ENCODE results near the gene PIP4P1.
A peak's percentile ranks its signal among the peaks of the same experiment; 100 is the strongest.

The PIP4P1 gene

DNA sequence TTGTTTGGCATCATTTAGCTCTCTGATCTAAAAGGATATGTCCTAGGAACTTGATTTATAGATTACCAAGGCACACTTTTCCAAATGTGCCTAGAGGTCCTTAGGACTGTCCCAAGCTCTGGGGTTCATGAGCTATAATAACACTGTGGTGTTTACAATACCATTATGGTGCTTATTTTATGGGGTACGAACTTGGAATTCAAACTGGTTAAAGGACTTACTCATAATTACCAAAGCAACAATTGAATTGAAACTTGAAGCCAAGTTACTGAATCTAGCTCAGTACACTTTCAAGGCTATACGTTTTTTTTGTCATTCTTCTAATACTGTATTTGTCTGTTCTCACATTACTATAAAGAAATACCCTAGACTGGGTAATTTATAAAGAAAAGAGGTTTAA lies 38.3 kb downstream of the PIP4P1 start:
- Histone ChIP-seq H3K4me3 (no peak overlapping the region), H3K36me3 (ENCODE audit: insufficient read depth, low read length) (no peaks in the 10 kb centered on the region), H3K27ac (no peak overlapping the region), H3K9ac (ENCODE audit: insufficient read length) (no peak overlapping the region), H3K9me3 (ENCODE audit: low read depth, low read length) (no peaks in the 10 kb centered on the region)
- TF ChIP-seq EZH2 (IDR thresholded peaks at IDR 0.05) (no peak), POLR2AphosphoS5 (IDR thresholded peaks at IDR 0.05; ENCODE audit: borderline replicate concordance, low read depth, low read length) (no peak), FOXP2 (optimal IDR thresholded peaks at IDR 0.05; ENCODE audit: control extremely low read depth, extremely low read length, insufficient read depth) (no peak)
- no peak for DNase-seq (ENCODE audit: low read depth, low spot score)

DNA sequence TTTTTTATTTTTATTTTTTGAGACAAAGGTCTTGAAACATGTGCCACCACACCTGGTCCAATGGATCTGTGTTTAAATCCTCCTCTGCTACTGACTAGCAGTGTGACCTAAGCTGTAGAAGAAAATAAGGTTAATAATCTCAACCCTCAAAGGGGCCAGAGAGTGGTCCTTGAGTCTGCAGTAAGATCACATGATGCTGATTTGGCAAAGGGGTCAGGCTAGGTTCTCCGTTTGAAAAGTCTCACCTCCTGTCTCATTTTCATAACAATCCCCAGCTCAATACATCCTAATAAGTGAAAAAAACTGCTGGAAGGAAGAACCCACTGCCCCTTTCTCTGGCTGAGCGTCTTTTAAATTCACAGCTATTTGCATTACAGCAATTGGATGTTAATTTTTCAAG lies 40.0 kb downstream of the PIP4P1 start:
- DNase-seq (ENCODE audit: low read depth, low spot score): no peak
- H3K9ac ChIP-seq (ENCODE audit: insufficient read length): no peak overlapping the region
- H3K4me3 ChIP-seq: no peak overlapping the region
- H3K9me3 ChIP-seq (ENCODE audit: low read depth, low read length): no peaks in the 10 kb centered on the region
- H3K36me3 ChIP-seq (ENCODE audit: insufficient read depth, low read length): no peaks in the 10 kb centered on the region
- H3K27ac ChIP-seq: no peak overlapping the region
- no peak for TF ChIP-seq EZH2 (IDR thresholded peaks at IDR 0.05)
- TF ChIP-seq POLR2AphosphoS5 (IDR thresholded peaks at IDR 0.05; ENCODE audit: borderline replicate concordance, low read depth, low read length): no peak
- no peak for TF ChIP-seq FOXP2 (optimal IDR thresholded peaks at IDR 0.05; ENCODE audit: control extremely low read depth, extremely low read length, insufficient read depth)

DNA sequence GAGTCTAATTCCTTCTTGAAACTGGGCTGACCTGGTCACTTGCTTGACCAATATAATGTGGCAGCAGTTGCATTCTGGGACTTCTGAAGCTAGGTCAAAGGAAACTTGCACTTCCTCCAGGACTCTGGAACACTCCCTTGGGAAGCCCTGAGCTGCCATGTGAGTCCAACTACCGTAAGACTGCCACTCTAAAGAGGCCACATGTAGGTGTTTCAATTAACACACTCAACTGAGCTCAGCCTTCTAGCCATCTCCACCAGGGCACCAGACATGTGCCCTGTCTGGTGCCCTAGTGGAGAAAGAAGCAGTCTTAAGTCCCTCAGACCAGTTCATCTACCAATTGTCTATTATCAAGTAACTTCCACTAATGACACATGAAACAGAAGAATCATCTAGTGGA lies 41.8 kb downstream of the PIP4P1 start:
- no peak for DNase-seq (ENCODE audit: low read depth, low spot score)
- no peak overlapping the region for H3K9ac ChIP-seq (ENCODE audit: insufficient read length)
- no peaks in the 10 kb centered on the region for H3K36me3 ChIP-seq (ENCODE audit: insufficient read depth, low read length)
- no peak for TF ChIP-seq POLR2AphosphoS5 (IDR thresholded peaks at IDR 0.05; ENCODE audit: borderline replicate concordance, low read depth, low read length)
- no peak for TF ChIP-seq FOXP2 (optimal IDR thresholded peaks at IDR 0.05; ENCODE audit: control extremely low read depth, extremely low read length, insufficient read depth)
- no peak for TF ChIP-seq EZH2 (IDR thresholded peaks at IDR 0.05)
- no peak overlapping the region for H3K27ac ChIP-seq
- H3K9me3 ChIP-seq (ENCODE audit: low read depth, low read length): no peaks in the 10 kb centered on the region
- H3K4me3 ChIP-seq: no peak overlapping the region

DNA sequence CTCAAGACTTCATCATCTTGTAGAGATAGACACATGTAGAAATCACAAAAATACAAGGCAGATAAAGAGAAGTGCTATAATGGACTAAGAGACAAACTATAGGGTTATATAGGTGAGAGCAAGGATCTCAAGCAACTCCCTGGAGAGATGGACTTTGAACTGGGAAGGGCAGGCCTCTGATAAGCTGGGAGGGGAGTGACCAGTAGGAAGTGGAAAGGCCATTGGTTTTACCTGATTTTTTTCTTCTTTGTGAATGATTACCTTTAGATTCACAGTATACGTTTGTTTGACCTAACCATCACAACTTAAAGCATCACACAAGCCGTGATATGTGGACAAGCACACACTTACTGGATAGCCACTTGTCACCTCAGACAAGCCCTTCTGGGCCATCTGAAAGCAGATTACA lies 42.7 kb downstream of the PIP4P1 start:
- no peak overlapping the region for H3K27ac ChIP-seq
- no peaks in the 10 kb centered on the region for H3K9me3 ChIP-seq (ENCODE audit: low read depth, low read length)
- no peak overlapping the region for H3K9ac ChIP-seq (ENCODE audit: insufficient read length)
- no peak for TF ChIP-seq FOXP2 (optimal IDR thresholded peaks at IDR 0.05; ENCODE audit: control extremely low read depth, extremely low read length, insufficient read depth)
- no peak for TF ChIP-seq POLR2AphosphoS5 (IDR thresholded peaks at IDR 0.05; ENCODE audit: borderline replicate concordance, low read depth, low read length)
- TF ChIP-seq EZH2 (IDR thresholded peaks at IDR 0.05): no peak
- no peaks in the 10 kb centered on the region for H3K36me3 ChIP-seq (ENCODE audit: insufficient read depth, low read length)
- no peak overlapping the region for H3K4me3 ChIP-seq
- DNase-seq (ENCODE audit: low read depth, low spot score): no peak

DNA sequence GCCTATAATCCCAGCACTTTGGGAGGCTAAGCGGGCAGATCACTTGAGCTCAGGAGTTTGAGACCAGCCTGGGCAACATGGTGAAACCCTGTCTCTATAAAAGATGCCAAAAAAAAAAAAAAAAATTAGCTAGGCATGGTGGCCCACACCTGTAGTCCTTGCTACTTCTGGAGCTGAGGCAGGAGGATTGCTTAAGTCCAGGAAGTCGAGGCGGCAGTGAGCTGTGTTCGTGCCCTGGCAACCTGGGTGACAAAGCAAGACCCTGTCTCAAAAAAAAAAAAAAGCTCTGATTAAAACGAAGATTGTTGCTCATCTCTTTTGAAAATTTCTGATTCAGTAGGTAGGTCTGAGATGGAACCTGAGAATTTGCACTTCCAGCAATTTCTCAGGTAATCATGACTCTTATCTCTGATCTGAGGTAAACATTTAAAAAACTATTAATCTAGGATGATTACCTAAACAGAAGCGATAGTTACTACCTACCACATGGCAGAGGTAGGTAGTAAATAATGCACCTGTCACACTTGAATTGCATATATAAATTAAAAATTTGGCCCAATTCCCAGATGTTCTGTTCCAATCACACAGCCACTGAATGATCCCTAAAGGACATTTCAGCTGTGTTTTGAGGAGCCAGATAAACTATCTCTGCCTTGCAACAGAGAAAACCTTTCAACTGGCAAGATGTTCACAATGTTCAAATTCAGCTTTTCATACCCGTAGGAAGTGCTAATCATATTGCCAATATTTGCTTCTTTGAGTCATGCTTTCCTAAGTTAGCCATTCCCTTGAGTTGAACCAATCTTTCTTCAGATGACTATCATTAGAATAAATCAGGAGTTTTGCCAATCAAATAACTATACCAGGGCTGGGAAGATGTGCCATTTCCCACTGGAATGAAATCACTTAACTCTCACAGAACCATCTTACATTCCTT lies 43.7 kb downstream of the PIP4P1 start:
- H3K4me3 ChIP-seq: no peak overlapping the region
- H3K27ac ChIP-seq: no peak overlapping the region

GRCh38 chr14:20416223-20416622 lies 45.0 kb downstream of the PIP4P1 start:
- Histone ChIP-seq H3K36me3 (ENCODE audit: insufficient read depth, low read length) (no peaks in the 10 kb centered on the region), H3K27ac (no peak overlapping the region), H3K4me3 (no peak overlapping the region), H3K9me3 (ENCODE audit: low read depth, low read length) (no peaks in the 10 kb centered on the region), H3K9ac (ENCODE audit: insufficient read length) (no peak overlapping the region)
- TF ChIP-seq EZH2 (IDR thresholded peaks at IDR 0.05) (no peak), POLR2AphosphoS5 (IDR thresholded peaks at IDR 0.05; ENCODE audit: borderline replicate concordance, low read depth, low read length) (no peak), FOXP2 (optimal IDR thresholded peaks at IDR 0.05; ENCODE audit: control extremely low read depth, extremely low read length, insufficient read depth) (no peak)
- no peak for DNase-seq (ENCODE audit: low read depth, low spot score)

More for the DNA sequence above, 43.7 kb downstream of the PIP4P1 start:
- Histone ChIP-seq H3K9ac (ENCODE audit: insufficient read length) (no peak overlapping the region), H3K9me3 (ENCODE audit: low read depth, low read length) (no peaks in the 10 kb centered on the region), H3K36me3 (ENCODE audit: insufficient read depth, low read length) (no peaks in the 10 kb centered on the region)
- no peak for TF ChIP-seq FOXP2 (optimal IDR thresholded peaks at IDR 0.05; ENCODE audit: control extremely low read depth, extremely low read length, insufficient read depth)
- no peak for TF ChIP-seq EZH2 (IDR thresholded peaks at IDR 0.05)
- TF ChIP-seq POLR2AphosphoS5 (IDR thresholded peaks at IDR 0.05; ENCODE audit: borderline replicate concordance, low read depth, low read length): no peak
- no peak for DNase-seq (ENCODE audit: low read depth, low spot score)

DNA sequence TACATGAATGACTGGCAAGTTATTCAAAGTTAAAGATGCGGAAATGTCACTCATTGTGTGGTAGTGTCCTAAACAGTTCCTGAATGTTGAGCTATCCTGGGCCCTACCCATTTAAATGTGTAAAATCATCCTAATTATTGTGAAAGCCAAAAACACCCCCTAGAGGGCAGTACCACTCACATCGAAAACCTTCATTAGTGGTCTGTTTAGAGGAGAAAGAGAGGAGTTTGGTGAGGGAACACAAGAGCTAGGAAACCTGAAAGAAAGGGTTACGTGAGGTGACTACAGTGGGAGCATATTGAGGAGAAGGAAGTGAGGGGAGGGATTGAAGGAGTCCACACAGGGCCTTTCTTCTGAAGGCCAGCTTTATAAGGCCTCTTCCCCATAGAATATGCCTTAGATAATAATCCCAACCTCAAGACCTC lies 45.4 kb downstream of the PIP4P1 start:
- no peaks in the 10 kb centered on the region for H3K9me3 ChIP-seq (ENCODE audit: low read depth, low read length)
- H3K36me3 ChIP-seq (ENCODE audit: insufficient read depth, low read length): no peaks in the 10 kb centered on the region
- no peak overlapping the region for H3K4me3 ChIP-seq
- TF ChIP-seq FOXP2 (optimal IDR thresholded peaks at IDR 0.05; ENCODE audit: control extremely low read depth, extremely low read length, insufficient read depth) (no peak), EZH2 (IDR thresholded peaks at IDR 0.05) (no peak)
- H3K9ac ChIP-seq (ENCODE audit: insufficient read length): no peak overlapping the region
- DNase-seq (ENCODE audit: low read depth, low spot score): peak; percentile 34
- no peak overlapping the region for H3K27ac ChIP-seq

DNA sequence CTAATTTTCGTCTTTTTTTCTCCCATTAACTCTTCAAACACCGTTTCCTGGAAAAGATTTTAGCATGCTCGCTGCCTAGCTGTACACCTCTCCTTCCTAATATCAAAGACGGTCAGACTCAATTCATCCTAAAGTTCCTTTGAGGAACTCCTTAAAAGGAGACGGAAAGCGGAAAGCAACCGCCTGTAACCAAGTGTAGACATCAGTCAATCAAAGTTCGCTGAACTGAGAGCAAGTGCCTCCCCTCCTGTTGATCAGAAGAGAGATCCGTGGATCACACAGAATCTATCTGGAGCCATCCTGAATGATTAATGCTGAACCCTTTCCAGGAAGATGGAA lies 47.5 kb downstream of the PIP4P1 start:
- Histone ChIP-seq H3K27ac (peak overlapping the region; percentile 19; the same call in 1 of the 2 replicates), H3K9ac (ENCODE audit: insufficient read length) (peak overlapping the region; percentile 79), H3K4me3 (peak overlapping the region; percentile 87), H3K36me3 (ENCODE audit: insufficient read depth, low read length) (no peaks in the 10 kb centered on the region), H3K9me3 (ENCODE audit: low read depth, low read length) (no peaks in the 10 kb centered on the region)
- TF ChIP-seq EZH2 (IDR thresholded peaks at IDR 0.05) (no peak), POLR2AphosphoS5 (IDR thresholded peaks at IDR 0.05; ENCODE audit: borderline replicate concordance, low read depth, low read length) (no peak), FOXP2 (optimal IDR thresholded peaks at IDR 0.05; ENCODE audit: control extremely low read depth, extremely low read length, insufficient read depth) (no peak)
- DNase-seq (ENCODE audit: low read depth, low spot score): no peak
